Suprapubic skin (tissue), 4 donors: ENCODE results near the gene DDX10. TPM values are rescaled to one million over a fixed set of nuclear protein-coding genes. Genes with fewer than 3 reads are reported as not detected.

Experiments
- DNase-seq, 2 donors: peaks; one replicate each; pipeline ENCODE4 v3.0.0-alpha.2; 2019; ENCODE audit warnings: low spot score in 2 of 2
- H3K27ac ChIP-seq: fragments of 200-600 bp; sonication (generic); one replicate; pipeline ENCODE4 v1.5.1; 2019
- H3K27me3 ChIP-seq: fragments of 200-600 bp; sonication (generic); one replicate; pipeline ENCODE4 v1.5.1; 2019
- H3K36me3 ChIP-seq: fragments of 200-600 bp; sonication (generic); one replicate; pipeline ENCODE4 v1.5.1; 2019
- H3K4me1 ChIP-seq: fragments of 200-600 bp; sonication (generic); one replicate; pipeline ENCODE4 v1.5.1; 2019
- H3K4me3 ChIP-seq: fragments of 200-600 bp; sonication (generic); one replicate; pipeline ENCODE4 v1.5.1; 2019; ENCODE audit warnings: mild to moderate bottlenecking
- H3K9me3 ChIP-seq: fragments of 200-600 bp; sonication (generic); one replicate; pipeline ENCODE4 v1.5.1; 2019
- EP300 ChIP-seq: sonication (generic); formaldehyde crosslinking; IDR thresholded peaks from one replicate; pipeline ENCODE4 v1.6.1; 2017; ENCODE audit warnings: antibody characterized with exemption
- POLR2A ChIP-seq, 2 donors: fragments of 450-650 bp; IDR thresholded peaks; one replicate each; pipeline ENCODE4 v1.6.1; 2017; ENCODE audit warnings: antibody characterized with exemption in 2 of 2, mild to moderate bottlenecking in 2 of 2, moderate library complexity in 2 of 2
- POLR2AphosphoS5 ChIP-seq, 3 donors: sonication (generic); formaldehyde crosslinking; IDR thresholded peaks; one replicate each; pipeline ENCODE4 v1.6.1; 2017; ENCODE audit warnings: antibody characterized with exemption in 3 of 3
- WGBS: methylation state at CpG from one replicate; pipeline ENCODE4 v1.1.5; 2018; 5-methylcytosine and 5-hydroxymethylcytosine counted together
- total RNA-seq, 4 donors: library from RNA; depleted of rRNA; stranded (reverse); fragments of >200 nt; gene quantifications; one replicate each; pipeline ENCODE4 v1.1.0, GENCODE V29; 2016
- TF ChIP-seq, protein P1 (sequence below), 2 donors: fragments of 200-600 bp in 1 of 2; fragments of 450-650 bp in 1 of 2; sonication (generic) in 1 of 2; IDR thresholded peaks; one replicate each; pipeline ENCODE4 v1.5.1; 2016 to 2019; ENCODE audit warnings: antibody characterized with exemption in 2 of 2, mild to moderate bottlenecking in 1 of 2, moderate library complexity in 1 of 2

The DDX10 gene
- total RNA-seq, 4 donors from 2014 or later, result 21.9 to 30.7 (median 27.2) TPM

DNA sequence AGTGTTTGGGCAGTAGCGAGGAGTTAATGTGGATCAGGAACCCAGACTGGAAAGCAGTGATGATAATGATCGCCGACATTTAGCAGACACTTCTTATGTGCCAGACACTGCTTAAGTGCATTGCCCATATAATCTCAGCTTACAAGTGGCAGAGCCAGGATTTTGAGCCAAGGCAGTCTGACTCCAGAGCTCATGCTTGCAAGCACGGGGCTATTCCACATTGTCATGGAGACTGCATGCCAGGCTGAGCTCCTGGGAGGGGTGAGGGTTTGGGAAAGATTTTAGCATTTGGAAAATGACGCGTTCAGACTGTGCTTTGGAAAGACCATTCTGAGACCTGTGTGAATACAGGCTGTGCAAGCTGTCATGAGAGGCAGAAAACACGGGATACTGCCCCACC is 302.7 kb downstream of the DDX10 start:
- Histone ChIP-seq H3K9me3 (no peaks in the 10 kb centered on the region), H3K36me3 (no peaks in the 10 kb centered on the region), H3K27ac (no peak overlapping the region), H3K27me3 (no peaks in the 10 kb centered on the region), H3K4me1 (peaks cover 4% of the 10 kb centered on the region), H3K4me3 (no peak overlapping the region)
- WGBS, result 44% methylated on average over 7 of the region's 7 CpGs
- no peak for DNase-seq
- no peak for TF ChIP-seq POLR2A (IDR thresholded peaks at IDR 0.05)
- TF ChIP-seq, protein P1, sequence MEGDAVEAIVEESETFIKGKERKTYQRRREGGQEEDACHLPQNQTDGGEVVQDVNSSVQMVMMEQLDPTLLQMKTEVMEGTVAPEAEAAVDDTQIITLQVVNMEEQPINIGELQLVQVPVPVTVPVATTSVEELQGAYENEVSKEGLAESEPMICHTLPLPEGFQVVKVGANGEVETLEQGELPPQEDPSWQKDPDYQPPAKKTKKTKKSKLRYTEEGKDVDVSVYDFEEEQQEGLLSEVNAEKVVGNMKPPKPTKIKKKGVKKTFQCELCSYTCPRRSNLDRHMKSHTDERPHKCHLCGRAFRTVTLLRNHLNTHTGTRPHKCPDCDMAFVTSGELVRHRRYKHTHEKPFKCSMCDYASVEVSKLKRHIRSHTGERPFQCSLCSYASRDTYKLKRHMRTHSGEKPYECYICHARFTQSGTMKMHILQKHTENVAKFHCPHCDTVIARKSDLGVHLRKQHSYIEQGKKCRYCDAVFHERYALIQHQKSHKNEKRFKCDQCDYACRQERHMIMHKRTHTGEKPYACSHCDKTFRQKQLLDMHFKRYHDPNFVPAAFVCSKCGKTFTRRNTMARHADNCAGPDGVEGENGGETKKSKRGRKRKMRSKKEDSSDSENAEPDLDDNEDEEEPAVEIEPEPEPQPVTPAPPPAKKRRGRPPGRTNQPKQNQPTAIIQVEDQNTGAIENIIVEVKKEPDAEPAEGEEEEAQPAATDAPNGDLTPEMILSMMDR (IDR thresholded peaks at IDR 0.05), result no peak
- TF ChIP-seq EP300, result no peak
- no peak for TF ChIP-seq POLR2AphosphoS5 (IDR thresholded peaks at IDR 0.05)

- Histone ChIP-seq H3K27ac (no peak overlapping the region), H3K36me3 (no peaks in the 10 kb centered on the region), H3K27me3 (no peaks in the 10 kb centered on the region), H3K4me1 (peaks cover 4% of the 10 kb centered on the region), H3K4me3 (no peak overlapping the region), H3K9me3 (no peaks in the 10 kb centered on the region)
- 88% methylated on average over 6 of the region's 6 CpGs for WGBS
- DNase-seq, result no peak
- TF ChIP-seq POLR2AphosphoS5 (IDR thresholded peaks at IDR 0.05) (no peak), POLR2A (IDR thresholded peaks at IDR 0.05) (no peak), EP300 (no peak)
- TF ChIP-seq, protein P1 (IDR thresholded peaks at IDR 0.05), result no peak
Measured at GRCh38 chr11:108970221-108970991, 305.5 kb downstream of the DDX10 start.

DNA sequence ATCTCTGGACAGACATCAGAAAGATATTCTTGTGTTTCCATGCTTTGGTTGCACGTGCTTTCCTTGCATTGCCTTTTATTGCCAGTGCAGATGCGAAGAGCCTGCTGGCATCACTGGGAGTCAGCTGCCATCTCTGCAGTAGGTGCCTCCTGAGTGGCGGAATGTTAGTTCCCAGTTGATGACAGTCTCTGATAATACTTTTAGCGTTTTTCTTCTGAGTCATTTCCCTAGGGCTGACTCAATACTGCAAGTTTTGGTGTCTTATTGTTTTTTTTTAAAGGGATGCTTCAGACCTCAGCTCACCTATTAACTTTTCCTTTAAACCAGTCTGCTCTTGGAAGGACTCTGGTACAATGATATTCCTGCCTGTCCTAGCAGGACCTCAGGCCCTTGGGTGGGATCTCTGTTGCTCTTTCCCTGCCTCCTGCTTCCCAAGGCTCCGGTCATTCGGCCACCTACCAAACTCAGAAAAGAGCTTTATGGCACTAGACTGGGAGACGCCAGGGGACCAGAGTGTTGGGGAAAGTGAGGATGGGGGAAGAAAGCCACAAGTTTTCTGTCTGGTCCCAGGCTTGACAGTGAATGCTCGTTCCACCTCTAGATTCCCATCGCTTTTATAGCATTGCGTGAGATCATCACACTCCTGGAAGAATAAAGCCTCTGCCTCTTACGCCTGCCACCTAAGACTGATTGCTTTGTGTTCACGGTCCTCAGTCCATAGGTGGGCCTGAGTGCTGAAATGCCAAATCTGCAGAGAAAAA is 308.7 kb downstream of the DDX10 start:
- Histone ChIP-seq H3K27ac (no peak overlapping the region), H3K36me3 (no peaks in the 10 kb centered on the region), H3K4me3 (no peak overlapping the region), H3K9me3 (no peaks in the 10 kb centered on the region), H3K4me1 (no peaks in the 10 kb centered on the region), H3K27me3 (no peaks in the 10 kb centered on the region)
- TF ChIP-seq, protein P1 (IDR thresholded peaks at IDR 0.05), result no peak
- TF ChIP-seq EP300 (no peak), POLR2A (IDR thresholded peaks at IDR 0.05) (no peak), POLR2AphosphoS5 (IDR thresholded peaks at IDR 0.05) (no peak)
- WGBS, result 76% methylated on average over 12 of the region's 12 CpGs
- no peak for DNase-seq

DNA sequence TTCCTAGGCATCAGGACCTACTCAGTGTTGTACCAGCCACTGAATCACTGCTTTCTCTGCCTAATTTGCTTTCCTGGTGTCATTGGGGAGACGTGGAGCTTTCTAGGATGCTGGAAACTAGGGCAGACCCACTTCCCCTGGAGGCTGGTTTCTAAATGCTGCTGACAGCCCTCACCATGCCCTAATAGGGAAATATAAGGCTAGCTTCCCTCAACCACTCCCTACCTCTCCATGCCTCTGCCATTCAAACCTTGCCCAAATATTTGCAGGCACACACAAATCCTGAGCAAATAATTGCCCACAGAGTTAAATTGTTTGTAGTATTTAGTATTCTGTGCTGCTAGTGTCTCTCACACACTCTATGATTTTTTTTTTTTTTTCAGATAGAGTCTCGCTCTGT is 310.2 kb downstream of the DDX10 start:
- H3K9me3 ChIP-seq, result no peaks in the 10 kb centered on the region
- WGBS, result 66% methylated on average over 2 of the region's 2 CpGs
- no peaks in the 10 kb centered on the region for H3K36me3 ChIP-seq
- no peak for DNase-seq
- TF ChIP-seq POLR2A (IDR thresholded peaks at IDR 0.05) (no peak), EP300 (no peak), POLR2AphosphoS5 (IDR thresholded peaks at IDR 0.05) (no peak)
- TF ChIP-seq, protein P1 (IDR thresholded peaks at IDR 0.05), result no peak
- H3K4me3 ChIP-seq, result no peak overlapping the region
- H3K27me3 ChIP-seq, result no peaks in the 10 kb centered on the region
- H3K27ac ChIP-seq, result no peak overlapping the region
- no peaks in the 10 kb centered on the region for H3K4me1 ChIP-seq

- Histone ChIP-seq H3K4me1 (no peaks in the 10 kb centered on the region), H3K27me3 (no peaks in the 10 kb centered on the region), H3K27ac (no peak overlapping the region), H3K9me3 (no peaks in the 10 kb centered on the region), H3K4me3 (no peak overlapping the region), H3K36me3 (no peaks in the 10 kb centered on the region)
- TF ChIP-seq POLR2A (IDR thresholded peaks at IDR 0.05) (no peak), POLR2AphosphoS5 (IDR thresholded peaks at IDR 0.05) (no peak), EP300 (no peak)
- no peak for DNase-seq
- WGBS, result 79% methylated on average over 6 of the region's 6 CpGs
Measured at GRCh38 chr11:108975641-108976071, 310.8 kb downstream of the DDX10 start.
